NCI-H1105 (cell line): ENCODE results near the gene CATSPERB.
"Not testable (repeated sequence)": the region's sequence is repeated elsewhere in the genome, so short reads cannot be mapped to it uniquely, and the experiment has no call there.

Experiments used
- DNase-seq: peaks from one replicate; lab custom pipeline; 2025; lab: John Stamatoyannopoulos, UW

The CATSPERB gene

GRCh38 chr14:91732859-91733477 is 1.1 kb upstream of the CATSPERB start:
- no peak for DNase-seq

- DNase-seq = no peak
Observed at GRCh38 chr14:91732439-91732838, 553 bp upstream of the CATSPERB start.

GRCh38 chr14:91731018-91731417 is 868 bp downstream of the CATSPERB start:
- DNase-seq = no peak

DNA sequence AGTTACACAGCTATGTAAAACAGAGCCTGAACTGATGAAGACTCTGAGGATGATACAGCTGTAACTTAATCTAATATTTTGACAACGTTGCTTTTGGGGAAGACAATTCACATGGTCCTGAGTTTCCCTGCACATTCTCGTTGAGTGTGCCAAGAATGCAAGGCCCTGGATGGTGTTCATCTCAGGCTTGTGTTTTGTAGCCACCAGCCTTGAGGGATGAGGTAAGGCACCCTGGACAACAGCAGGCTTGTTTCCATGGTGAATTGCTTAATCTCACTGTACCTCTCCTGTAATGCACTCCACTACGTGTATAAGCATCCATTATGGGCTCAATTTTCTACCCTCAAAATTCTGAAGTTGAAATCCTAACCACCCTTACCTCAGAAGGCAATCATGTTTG is 2.1 kb downstream of the CATSPERB start:
- no peak for DNase-seq

GRCh38 chr14:91728616-91729183 is 3.2 kb downstream of the CATSPERB start:
- no peak for DNase-seq

DNA sequence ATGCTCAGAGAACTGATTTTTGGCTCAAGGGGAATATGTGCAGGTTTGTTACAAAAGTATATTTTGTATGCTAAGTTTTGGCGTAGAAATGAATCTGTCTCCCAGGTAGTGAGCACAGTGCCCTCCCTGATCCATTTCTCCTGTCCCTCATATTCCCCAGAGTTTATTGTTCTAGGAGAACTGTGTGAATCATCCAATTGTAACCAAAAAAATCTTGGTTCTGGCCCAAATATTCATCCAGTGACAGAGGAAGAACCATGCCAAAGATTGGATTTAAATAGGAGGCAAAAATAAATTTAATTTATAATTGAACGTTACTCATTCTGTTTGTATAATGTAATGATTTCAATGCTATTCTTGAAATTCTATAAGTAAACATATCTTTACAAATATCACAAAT is 4.8 kb downstream of the CATSPERB start:
- DNase-seq = no peak

GRCh38 chr14:91723501-91723900 is 8.4 kb downstream of the CATSPERB start:
- no peak for DNase-seq

DNA sequence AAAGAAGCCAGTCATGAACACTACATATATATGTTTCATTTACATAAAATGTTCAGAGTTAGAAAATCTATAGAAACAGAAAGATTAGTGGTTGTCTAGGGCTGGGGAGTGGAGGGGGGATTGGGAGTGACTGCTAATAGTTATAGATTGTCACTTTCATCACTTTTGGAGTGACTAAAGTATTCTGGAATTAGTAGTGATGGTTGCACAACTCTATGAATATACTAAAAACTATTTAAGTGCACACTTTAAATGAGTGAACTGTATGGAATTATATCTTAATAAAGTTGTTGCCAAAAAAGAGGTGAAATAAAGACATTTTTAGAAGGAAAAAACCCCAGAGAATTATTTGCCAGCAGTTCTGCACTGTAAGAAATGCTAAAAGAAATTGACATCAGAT is 9.5 kb downstream of the CATSPERB start:
- DNase-seq = no peak

GRCh38 chr14:91719839-91720238 is 12.0 kb downstream of the CATSPERB start:
- DNase-seq = no peak

- no peak for DNase-seq
Observed at GRCh38 chr14:91716999-91717398, 14.9 kb downstream of the CATSPERB start.

- no peak for DNase-seq
Observed at GRCh38 chr14:91714805-91715204, 17.1 kb downstream of the CATSPERB start.

DNA sequence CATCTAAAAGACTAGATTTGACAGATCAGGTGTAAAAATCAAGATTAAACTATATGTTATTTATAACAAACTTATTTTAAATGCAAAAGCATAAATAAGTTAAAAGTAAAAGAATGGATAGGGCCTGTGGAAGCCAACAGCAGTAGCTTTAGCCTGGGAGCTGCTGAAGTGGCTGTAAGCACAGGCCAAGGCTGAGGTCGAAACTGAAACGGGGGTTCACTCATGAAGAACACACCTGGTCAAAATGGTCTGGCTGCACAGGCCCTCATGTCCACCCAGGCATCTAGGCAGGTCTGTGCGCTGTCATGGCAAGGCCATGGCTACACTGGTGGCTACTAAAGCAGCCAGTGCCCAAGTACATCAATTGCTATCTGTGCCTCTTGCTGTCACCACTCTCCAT is 23.1 kb downstream of the CATSPERB start:
- no peak for DNase-seq

- no peak for DNase-seq
Observed at GRCh38 chr14:91706996-91707395, 24.9 kb downstream of the CATSPERB start.

DNA sequence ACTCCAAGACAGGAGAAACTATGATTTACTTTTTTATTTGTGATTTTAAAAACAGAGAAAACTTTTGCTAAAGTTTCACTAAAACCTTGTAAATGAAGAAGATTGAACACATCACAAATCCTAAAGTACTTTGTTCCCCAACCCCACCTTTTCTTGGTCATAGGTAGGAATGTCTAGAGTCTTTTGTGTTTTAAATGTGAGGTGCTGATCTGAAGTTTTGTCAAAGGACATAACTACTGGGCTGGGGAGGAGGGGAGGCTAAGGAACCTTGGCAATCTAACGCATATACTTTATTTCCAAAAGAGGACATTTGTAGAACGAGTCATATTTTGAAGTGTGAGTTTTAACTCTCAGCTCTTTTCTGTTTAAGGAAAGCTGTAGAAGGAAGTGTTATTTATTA is 37.2 kb downstream of the CATSPERB start:
- DNase-seq = no peak

DNA sequence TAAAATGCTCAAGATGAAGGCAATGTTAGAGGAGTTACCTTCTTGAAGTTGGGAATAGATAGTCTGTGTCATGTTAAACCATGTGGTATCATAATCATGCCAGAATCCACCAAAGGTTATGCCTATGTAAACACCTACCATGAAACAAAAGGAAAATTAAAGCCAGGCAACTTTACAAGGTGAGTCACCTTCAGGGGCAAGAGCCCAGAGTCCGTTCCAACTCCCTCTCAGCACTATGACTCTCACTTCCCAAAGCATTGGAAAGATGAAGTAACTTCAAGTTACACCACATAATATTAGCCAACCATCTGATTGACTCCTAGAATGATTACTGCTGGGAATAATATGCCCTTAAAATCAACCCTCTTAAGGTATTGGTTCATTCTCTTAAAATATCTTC is 38.5 kb downstream of the CATSPERB start:
- no peak for DNase-seq

- no peak for DNase-seq
Observed at GRCh38 chr14:91692075-91692474, 39.8 kb downstream of the CATSPERB start.

DNA sequence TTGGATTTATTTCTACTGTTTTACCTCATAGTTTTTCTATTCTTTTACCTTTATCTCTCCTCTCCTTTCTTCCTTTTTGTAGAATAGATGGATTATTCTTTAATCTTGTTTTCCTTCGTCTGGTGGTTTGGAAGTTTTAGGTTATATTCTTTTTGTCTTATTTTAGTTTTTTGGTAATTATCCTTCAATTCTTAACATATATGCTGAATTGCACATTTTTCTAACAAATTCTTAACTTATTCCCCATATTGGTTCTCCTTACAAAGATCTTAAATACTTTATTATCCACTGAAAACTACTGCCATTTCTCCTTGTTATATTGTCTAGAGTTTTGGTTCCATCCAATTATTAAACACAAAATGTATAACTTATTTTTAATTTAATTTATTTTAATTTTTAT is 42.3 kb downstream of the CATSPERB start:
- DNase-seq = no peak

GRCh38 chr14:91687436-91687835 is 44.5 kb downstream of the CATSPERB start:
- DNase-seq = not testable (repeated sequence)

DNA sequence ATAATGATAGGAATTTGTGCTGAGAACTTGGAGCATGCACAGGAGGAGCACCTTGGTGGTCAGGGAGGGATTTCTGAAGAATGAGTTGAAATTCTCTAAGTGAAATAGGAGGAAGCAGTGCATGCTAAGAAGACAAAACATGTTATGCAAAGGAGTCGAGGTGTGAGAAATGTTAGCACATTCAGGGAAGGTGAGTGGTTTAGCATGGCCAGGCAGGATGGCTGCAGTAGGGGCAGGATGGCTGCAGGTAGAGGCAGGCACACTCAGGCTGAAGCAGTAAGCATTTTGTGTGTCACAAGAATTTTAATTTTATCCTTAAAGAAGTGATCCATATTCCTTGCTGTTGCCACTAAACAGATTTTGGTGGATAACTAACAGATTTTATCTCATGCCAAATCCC is 46.3 kb downstream of the CATSPERB start:
- DNase-seq = no peak

DNA sequence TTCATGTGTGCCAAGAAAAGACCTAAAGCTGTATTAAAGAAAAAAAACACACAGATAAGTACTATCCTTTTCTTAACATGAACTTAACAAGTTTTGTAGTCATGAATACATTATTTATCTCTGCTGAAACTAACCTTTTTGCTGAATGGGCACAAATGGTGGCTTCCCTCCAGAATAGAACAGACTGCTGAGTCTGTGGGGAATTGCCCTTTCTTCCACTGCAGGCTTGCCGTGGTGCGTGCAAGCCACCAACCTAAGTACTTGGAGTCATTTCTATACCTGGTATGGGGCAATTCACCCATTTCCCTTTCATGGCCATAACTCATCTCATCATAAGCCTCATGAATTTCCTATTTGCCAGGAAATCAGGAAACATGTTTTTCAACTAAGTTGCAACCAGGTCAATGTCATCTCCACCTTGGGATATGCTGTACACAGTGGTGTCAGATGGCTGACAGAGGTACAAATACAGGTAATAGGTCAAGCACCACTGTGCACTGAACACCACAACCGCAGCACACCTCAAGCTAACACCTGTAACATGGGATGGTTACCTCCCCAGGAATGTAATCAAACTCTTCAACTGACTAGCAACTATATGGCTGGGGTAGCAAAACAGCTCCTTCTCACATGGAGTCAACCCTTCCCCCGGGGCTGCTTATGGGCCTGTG is 49.9 kb downstream of the CATSPERB start:
- DNase-seq = no peak

DNA sequence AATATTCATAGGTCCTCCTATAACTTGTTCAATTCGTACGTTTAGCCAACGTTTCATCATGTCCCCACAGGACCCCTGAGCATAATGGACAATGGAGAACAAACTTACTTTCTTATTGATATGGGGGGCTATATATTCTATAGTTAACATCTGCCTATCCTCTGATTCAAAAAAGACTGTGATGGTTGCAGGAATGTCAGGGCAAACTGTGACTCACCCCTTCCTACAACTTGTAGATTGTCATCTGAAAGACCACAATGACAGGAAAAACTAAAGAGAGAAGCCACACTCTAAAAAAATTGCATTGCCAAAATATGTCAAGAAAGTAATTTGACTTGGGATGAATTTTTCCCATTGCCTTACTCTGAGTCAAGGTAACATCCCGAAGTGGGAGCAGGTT is 50.8 kb downstream of the CATSPERB start:
- DNase-seq = no peak

- DNase-seq = no peak
Observed at GRCh38 chr14:91679273-91679672, 52.6 kb downstream of the CATSPERB start.

DNA sequence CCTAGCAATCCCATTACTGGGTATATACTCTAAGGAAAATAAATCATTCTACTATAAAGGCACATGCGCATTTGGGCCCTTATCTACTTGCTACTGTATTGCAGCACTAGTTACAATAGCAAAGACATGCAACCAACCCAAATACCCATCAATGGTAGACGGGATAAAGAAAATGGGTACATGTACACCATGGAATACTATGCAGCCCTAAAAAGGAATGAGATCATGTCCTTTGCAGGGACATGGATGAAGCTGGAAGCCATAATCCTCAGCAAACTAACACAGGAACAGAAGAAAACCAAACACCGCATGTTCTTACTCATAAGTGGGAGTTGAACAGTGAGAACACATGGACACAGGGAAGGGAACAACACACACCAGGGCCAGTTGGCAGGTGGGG is 54.2 kb downstream of the CATSPERB start:
- not testable (repeated sequence) for DNase-seq

DNA sequence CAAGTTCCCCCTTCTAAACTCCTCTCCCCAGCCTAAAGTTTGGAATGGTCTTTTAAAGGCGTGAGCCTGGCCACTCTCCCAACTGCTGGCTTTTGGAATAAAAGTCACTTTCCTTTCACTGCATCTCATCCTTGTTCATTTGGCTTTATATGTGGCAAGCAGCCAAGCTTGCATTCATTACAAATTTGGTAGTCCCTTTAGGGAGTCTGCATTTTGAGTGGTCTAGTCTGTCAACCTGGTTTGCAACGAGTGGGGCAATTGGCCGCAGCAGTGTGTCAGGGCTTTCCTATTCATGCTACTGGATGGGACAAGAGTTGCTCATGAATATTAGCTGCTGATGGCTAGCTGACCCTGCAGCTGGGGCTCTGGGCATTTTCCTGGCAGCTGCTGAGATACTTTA is 57.0 kb downstream of the CATSPERB start:
- DNase-seq = peak; percentile 20
